MV-4-11 (cell line): ENCODE data around the gene COLEC12.

ENCODE experiments used
- DNase-seq: peaks from one replicate; lab custom pipeline; 2025; lab: John Stamatoyannopoulos, UW

COLEC12 gene

DNA sequence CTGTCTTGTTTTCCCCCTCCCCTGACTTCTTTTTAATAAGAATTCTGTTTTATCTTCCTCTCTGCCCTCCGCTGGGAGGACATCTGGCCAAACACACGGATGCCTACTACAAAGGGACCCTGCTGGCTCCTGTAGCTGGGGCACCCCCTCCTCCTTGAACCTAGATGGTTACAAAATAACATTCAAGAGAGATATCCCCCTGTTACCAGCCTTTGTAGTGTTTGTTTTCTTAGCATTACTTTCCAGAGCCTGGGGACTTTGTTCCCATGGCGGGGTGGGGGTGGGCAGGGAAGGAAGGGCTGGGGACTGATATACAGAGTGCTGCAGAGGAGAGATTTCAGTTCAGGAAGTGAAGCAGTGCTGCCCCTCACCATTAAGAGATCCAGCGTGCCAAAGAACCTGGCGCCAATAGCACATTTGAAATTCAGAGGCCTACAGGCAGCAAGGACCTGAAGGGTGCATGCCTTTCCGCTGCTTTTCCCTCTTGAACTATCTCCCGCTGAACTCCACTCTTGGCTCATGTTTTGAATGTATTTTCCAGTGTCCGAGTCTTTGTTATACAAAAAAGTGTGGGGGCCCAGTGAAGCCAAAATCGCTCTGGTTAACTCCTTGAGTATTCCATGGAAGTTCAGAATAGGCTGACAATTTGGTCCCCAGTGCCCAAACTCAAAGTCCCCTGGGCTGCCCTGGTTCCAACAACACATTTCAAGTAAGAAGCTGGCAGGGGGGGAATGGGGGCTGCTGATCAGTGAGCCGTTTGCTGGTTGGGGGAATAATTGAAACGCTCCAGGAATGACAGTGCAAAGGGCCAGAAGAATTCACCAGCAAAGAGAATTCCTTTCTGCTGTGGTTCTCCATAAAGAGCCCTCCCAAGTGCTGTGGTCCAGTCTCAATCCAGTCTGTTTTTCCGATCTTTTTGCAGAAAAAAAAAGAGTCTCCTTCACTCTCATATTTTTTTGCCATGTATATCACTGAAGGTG lies 137.9 kb downstream of the COLEC12 start:
- no peak for DNase-seq

DNA sequence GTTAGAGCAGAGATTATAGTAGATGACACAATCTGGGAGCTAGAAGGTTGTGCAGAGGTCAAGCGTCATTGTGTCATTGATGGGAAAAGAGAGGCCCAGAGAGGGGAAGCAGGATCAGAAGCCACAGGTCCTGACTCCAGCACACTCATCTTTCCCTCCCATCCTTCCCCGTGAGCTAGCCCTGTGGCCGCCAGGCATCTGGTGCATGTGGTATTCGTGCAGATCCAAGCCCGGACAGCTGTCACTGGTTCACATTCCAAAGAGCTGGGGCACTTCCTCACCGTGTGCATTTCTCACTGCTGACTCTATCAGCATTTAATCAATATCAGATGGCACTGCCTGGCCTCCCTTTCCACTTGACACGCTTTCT lies 138.6 kb downstream of the COLEC12 start:
- DNase-seq = peak; percentile 76

DNA sequence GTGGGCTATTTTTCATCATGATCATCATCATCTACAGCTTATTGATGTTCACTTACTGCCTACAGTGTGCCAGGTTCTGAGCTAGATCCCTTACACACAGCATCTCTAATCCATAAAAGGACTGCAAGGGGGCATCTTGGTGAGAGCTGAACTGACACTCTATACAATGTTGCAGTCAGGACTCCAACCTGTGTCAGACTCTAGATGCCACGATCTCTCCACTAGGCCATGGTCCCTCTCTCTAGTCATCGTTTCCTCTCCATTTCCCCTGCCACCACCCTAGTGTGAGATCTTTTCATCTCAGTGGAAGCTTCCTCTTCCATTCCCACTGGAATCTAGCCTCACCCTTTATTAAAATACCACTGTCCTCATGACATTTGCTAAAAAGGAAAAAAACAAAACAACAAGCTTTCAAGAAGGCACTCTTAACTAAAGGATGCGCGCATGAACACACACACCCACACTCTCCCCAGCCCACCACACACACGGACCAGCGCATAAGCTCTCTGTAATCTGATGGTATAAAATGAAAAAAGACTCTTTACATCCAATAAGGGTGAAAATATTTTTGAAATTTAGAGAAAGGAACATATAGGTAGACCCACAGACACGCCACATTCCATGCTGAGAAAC lies 139.3 kb downstream of the COLEC12 start:
- DNase-seq = no peak

DNA sequence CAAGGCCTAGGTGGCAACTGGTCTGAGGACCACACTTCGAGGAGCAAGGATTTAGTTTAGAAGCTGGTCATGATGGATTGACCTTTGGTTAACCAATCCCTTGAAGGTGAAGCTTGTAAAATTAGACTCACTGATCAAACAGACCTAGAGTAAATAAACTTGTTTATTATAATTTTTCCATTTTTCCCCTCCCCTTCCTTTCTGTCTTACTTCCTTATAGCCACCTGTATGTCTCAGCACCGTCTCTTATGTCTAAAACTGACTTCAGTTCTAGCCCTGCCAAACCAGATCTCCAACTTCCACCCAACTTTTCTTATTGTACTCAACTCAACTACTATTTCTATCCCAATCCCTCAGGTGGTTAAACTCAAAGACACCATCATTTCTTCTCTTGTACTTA lies 139.8 kb downstream of the COLEC12 start:
- no peak for DNase-seq

DNA sequence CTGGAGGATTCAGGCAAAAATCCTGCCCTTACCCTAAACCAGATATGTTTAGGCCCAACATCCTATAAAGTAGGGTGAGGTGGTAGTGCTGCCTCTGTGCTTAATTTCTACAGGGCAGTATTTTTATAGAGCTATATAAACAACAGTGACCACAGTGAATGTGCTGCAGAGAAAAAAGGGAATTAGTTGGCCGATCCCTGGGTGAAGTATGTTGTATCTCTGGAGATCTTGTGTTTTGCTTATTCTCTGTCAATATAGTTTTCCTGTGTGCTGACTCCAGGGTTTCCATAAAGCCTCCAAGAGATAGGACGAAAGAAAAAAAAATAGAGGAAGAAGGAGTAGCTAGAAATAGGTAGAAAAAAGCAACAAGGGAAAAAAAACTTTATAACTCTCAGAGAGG lies 143.7 kb downstream of the COLEC12 start:
- no peak for DNase-seq

DNA sequence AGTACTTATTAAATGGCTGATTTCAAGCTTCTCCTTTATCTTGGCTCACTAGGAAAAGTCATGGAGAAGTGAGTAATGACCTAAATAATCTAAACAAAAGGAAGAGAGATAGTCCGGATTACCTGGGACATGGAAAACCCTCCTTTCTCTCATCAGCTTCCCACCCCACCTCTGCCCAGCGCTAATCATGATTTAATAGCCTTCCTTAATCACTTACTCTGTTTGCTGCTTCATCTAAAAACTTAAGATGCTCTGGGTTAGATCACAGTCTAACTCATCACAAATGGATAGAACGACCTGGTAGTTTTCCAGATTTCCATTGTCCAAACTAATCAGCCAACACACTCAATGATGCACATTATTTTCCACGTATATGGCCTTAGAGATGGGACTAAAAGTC lies 144.8 kb downstream of the COLEC12 start:
- DNase-seq = no peak

DNA sequence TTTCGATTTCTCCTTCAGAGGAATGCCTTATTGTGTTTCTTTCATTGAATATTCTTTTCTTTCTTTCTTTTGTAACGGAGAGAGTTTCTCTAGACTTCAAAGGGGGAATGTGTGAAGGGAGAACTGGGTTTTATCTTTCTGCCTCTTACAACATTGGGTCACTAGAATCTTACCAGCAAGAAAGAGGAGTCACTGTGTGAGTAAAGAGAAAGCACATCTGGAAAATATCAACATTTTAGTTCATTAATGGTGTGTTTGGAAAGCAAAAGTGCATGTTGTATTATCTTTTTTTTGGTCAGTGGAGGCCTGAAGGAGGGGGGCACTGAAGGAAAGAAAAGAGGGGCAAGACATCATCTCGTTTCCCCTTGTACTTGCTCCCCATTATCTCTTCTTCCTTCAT lies 146.0 kb downstream of the COLEC12 start:
- no peak for DNase-seq

DNA sequence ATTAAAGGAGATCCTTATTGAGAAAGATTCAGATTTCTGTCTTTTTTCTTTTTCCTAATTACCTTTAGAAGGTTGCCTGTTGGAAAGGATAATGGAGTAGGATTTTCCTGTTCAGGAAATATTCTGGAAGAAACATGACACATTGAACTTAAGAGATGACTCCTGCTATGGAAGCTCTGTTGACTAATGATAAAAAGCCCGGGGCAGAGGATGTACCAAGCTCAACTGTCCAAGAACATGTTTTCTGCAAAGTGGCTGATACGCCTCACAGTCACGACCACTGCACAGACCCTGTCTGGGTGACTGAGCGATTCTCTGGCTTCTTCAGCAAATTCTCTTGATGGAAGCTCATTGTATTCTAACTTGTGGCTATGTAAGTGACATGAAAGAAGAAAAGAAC lies 146.5 kb downstream of the COLEC12 start:
- DNase-seq = no peak

DNA sequence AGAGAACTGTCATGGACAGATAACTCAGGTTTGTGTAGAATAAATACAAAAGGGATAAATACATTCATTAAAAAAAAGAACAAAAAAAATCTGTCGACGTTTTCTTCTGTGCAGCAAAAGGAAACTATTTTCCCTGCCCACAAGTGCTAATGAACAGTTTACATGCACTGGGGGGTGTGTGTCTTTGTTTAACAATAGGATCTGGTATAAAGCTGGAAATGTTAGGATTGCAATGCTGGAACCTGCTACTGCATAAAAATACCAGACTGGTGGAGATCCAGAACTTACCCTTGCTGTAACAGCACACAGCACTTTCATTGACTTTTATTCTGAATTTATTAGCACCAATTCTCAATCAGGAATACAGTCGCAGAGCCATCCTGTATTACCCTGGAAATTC lies 148.1 kb downstream of the COLEC12 start:
- no peak for DNase-seq

DNA sequence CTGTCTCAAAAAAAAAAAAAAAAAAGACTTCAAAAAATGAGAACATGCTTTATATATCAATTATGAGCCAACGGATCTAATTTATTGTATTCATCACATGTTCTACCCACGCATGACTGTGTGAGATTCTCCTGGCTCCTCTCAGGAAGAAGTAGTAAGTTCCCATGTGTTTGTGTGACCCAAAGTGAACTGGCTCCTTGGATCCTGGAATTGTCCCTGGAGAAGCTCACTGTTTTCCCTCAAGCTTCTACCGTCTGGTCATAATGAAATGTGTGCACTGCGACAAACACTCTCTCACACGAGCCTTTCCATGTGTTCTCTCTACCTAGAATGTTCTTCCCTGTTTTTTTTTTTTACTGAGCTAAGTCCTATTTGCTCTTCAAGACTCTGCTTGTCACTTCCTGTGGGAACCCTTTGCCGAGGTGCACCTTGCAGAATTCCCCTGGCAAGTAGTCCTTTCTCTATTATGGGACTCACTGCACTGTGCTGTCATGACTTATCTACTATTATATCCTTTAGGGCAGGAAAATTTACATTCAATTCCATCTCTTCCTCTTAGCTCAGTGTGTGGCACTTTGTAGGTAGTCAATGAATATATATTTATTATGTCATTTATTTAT lies 149.4 kb downstream of the COLEC12 start:
- no peak for DNase-seq

DNA sequence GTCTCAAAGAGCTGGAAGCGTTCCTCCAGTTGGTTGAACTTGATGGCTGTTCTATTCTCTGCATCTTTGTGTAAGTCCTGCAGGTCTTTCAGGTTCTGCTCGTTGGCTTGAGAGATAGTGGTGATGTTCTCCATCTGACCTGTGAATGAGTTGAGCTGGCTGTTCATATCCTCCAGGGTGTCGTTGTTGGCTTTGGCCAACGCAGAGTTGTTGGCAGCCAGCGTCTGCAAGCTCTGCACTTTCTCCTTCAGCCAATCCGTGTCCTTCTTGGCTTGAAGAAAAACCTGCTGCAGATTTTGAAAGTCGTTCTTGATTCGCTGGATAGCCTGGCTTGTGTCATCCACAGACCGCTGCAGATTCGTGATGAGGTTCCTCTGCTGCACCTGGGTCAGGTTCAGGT lies 153.9 kb downstream of the COLEC12 start:
- no peak for DNase-seq

DNA sequence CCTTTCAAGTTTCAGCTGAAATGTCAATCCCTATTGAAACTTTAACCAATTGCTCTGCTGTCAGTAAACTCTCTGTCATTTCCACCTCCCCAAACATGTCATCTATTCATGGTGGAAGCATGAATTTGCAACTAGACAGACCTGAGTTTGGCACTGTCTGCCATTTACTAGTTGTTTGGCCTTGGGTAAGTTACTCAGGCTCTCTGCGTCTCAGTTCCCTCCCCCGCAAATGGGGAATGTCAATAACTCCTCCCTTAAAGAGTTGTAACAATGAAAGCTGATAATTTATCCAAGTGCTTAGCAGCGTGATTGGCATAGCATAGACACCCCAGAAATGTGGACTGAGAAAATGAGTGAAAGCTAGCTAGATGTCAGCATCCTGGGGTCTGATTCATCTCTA lies 159.4 kb downstream of the COLEC12 start:
- DNase-seq = no peak

DNA sequence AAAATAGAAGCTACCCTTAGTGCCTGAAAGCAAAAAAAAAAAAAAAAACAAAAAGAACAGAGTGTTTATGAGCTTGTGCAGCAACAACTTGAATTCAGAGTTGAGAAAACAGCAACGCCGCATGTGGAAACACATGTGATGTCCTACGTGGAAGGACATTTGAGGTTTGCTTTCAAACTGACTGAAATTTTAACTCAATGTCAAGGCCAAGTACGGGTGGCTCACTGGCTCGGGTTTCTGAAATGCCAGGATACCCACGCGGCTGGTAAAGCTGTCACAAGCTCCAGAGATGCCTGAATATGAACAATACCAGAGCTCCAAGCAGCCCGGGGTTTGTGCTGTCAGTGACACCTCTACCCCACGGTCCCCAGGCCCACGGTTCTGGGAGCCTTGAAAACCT lies 160.5 kb downstream of the COLEC12 start:
- no peak for DNase-seq

DNA sequence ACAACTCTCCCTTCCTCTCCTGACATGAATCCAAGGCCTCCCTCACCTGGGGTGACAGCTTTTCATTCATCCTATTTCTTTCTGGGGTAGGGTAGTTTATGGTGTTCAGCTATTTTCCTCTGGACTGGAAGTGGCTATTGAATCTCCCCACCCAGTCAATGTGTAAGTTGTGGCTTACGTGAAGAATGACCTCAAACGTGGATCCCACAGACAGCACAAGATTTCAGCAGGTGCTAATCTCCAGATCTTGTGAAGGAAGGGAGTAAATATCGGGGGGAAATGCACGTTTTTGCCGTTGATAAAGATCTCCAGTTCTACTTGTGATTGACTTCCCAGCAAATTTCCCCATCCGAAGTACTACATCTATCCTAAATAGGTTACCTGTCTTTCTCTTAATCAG lies 161.3 kb downstream of the COLEC12 start:
- no peak for DNase-seq

DNA sequence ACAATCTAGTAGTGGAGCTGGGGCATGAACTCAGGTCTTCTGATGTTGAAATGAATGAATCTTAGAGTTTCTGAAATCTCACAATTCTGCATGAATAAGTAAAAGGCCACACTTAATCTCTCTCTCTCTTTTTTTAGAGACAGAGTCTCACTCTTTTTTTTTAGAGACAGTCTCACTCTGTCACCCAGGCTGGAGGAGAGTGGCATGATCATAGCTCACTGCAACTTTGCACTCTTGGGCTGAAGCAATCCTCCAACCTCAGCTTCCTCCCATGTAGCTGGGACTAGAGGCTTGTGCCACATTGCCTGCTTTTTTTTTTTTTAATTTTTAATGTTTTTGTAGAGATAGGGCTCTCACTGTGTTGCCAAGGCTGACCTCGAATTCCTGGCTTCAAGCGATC lies 163.8 kb downstream of the COLEC12 start:
- DNase-seq = peak; percentile 61

DNA sequence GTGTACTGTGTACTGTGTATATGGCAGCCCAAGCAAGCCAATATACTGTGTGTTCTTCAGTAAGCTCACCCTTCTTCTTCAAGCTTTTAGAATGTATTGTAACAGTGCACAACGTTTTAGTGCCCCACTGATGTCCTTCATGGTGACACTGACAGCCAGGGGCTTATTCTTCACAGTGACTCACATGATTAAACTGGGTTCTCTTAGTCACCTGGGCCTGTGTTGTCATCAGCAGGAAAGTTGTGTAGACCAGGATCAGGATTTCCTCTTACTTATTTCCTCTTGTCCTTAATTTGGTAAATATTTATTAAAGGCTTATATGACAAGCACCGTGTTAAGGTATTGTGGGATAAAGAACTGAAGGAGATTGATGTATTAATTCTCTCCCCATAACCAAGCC lies 164.8 kb downstream of the COLEC12 start:
- DNase-seq = no peak

DNA sequence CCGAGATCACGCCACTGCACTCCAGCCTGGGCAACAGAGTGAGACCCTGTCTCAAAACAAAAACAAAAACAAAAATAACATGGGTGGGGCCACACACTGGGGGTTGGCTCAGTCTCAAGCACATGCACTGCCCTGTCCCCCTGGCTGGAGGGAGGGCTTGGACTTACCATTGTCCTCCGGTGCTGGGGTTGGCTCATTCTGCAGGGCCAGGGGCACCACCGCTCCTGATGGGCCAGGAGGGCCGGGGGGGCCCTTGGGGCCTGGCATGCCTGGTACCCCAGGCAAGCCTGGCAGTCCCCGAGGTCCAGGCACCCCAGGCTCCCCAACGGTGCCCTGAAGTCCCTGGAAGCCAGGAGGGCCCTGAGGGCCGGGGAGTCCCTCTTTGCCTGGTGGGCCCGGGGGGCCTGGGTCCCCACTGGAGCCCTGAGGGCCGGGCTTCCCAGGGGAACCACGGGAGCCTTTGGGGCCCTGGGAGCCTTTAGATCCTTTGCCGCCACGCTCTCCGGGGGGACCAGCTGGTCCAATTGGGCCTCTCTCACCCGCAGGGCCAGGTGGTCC lies 165.8 kb downstream of the COLEC12 start:
- no peak for DNase-seq

DNA sequence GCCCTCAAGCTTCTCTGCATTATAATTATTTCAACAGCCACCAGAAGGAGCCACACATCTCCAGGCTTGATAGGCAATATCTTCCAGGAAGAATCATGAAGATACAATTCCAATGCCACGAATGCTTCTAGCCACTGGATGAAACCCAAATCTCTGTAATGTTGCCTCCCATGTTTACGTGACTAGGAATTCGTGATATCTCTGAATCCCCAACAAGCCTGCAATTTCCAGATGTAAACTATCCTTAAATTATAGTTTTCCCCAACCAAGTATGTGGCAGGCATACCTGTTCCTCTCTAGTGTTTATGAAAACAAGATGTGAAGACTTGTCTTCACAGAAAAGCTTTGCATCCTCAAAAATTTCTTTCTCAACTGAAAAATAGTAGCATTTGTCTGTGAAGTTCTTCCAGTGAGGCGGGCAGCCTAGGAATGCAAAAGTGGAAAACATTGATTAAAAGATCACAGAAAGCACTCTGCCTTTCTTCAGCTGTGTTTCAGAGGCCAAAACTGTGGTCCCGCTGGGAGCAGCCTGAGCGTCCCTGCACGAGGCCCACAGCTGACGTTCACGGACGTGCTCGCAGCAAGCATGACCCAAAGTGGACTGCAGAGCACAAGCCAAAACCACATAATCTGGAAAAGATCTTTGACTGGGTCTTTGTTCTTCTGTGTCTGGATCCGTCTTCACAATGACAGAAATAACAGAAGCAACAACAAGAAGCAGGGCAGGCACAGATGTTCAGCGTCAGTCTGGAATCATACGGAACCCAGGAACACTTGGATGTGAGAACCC lies 167.6 kb downstream of the COLEC12 start:
- DNase-seq = no peak

DNA sequence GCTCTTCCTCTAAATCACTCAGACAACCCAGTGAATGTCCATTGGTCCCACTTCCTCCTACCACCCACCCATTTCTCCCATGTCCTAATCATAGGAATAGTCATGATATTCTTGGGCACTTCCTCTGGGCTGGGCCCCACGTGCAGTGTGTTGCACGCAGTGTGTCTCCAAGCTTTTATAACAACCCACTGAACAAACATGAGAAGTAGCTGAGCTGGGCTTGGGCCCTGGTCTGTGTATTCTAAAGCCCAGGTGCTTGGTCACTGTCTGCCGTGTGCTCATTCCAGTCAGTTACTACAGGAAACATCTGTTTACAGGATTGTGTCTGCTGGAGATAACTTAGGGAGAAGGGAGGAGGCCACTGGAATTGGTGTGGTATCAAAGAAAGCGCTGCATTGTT lies 168.5 kb downstream of the COLEC12 start:
- peak; percentile 10 for DNase-seq

DNA sequence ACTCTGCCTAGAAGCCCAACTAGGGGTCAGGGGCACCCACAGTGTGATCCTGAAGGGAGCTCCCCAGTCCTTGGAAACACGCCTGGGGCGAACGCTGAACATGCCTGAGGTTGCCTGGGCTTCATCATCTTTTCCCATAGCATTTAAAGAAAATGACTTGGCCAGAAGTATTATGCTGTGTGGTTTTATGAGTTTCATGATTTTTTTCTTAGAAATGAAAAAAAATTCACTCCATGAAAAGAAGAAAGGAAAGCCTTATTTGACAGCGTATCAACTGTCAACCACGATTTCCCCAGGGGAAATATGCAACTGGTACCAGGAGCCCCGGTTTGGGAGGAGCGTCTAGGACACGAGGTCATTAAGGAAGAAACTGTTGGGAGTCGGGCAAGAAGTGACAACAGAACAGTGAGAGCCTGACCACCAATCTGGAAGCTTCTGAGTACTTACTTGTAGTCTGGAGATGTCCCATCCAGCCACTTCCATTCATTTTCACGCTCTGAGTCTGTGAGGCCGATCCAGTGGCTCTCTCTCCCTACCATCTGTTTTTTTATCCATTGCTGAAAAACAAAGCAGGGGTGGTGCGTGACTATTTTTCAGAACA lies 169.2 kb downstream of the COLEC12 start:
- peak; percentile 46 for DNase-seq

DNA sequence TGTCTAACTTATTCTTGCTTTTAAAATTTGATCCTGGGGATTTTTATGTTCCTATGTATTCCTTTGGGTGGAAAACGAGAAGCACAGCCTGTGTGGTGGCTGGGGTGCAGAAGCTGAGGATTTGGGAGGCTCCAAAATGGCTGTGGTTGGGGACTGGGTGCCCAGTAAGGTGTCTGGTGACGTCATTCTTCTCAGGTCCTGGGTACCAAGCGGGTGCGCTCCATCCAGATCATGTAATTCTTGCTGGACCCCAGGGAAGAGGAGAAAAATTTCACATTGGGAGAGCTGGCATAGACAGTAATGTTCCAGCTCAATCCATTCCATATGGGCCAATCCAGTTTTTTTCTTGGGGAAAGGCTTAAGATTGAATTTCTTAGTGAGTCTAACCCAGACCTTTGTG lies 171.6 kb downstream of the COLEC12 start:
- DNase-seq = no peak

DNA sequence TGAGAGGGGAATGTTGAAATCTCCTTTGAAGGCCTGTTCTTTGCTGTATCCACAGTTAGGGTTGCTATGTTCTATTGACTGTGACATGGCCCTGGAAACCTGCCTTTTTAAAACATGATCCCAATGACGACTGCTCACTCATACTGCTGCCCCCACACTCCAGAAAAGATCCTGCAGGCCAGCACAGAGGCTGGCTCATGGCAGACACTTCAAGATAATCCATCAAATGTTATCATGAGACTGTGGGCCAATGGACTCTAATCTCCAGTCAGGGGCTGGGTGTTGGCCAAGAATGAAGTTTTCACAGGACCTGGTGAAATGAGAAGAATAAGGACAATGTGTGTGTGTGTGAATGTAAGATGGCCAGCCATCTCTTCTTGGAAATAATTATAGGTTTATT lies 173.7 kb downstream of the COLEC12 start:
- no peak for DNase-seq
